HepG2 (cell line): ENCODE measurements around the gene C19orf73. TPM values are rescaled to one million over a fixed set of nuclear protein-coding genes. Genes with fewer than 3 reads are reported as not detected.

Experiments
- CBX1 ChIP-seq: IDR thresholded peaks from one replicate; pipeline ENCODE4 v1.6.1; 2016; ENCODE audit warnings: antibody characterized with exemption, low read depth
- CEBPB ChIP-seq: IDR thresholded peaks from 2 replicates; pipeline ENCODE4 v1.6.1; 2011; ENCODE audit warnings: low read depth, low read length, improper control_type of control experiment, borderline replicate concordance
- CENPX ChIP-seq: sonication (generic); formaldehyde crosslinking; IDR thresholded peaks from 2 replicates; pipeline ENCODE4 v1.9.0; 2021; ENCODE audit warnings: mild to moderate bottlenecking, missing genetic modification reagents, moderate library complexity
- DR1 ChIP-seq: sonication (generic); formaldehyde crosslinking; IDR thresholded peaks from 2 replicates; pipeline ENCODE4 v1.8.0; 2021; ENCODE audit warnings: mild to moderate bottlenecking, missing genetic modification reagents, inconsistent platforms
- MYC ChIP-seq: sonication (generic); formaldehyde crosslinking; IDR thresholded peaks from 2 replicates; pipeline ENCODE4 v1.9.0; 2021; ENCODE audit warnings: missing genetic modification reagents, borderline replicate concordance
- NCOA2 ChIP-seq: sonication (generic); formaldehyde crosslinking; IDR thresholded peaks from 2 replicates; pipeline ENCODE4 v1.8.0; 2022; ENCODE audit warnings: inconsistent platforms
- POLR2AphosphoS5 ChIP-seq: IDR thresholded peaks from 2 replicates; pipeline ENCODE4 v1.6.1; 2012; ENCODE audit warnings: low read depth, low read length
- RFX5 ChIP-seq: IDR thresholded peaks from 2 replicates; pipeline ENCODE4 v1.6.1; 2011; ENCODE audit warnings: low read depth, low read length, improper control_type of control experiment
- ZNF335 ChIP-seq: sonication (generic); formaldehyde crosslinking; IDR thresholded peaks from 2 replicates; pipeline ENCODE4 v1.4.0; 2020; ENCODE audit warnings: missing genetic modification reagents
- ZNF558 ChIP-seq: sonication (generic); formaldehyde crosslinking; IDR thresholded peaks from 2 replicates; pipeline ENCODE4 v1.9.0; 2022; ENCODE audit warnings: mild to moderate bottlenecking, missing genetic modification reagents, borderline replicate concordance
- ZNF619 ChIP-seq: sonication (generic); formaldehyde crosslinking; IDR thresholded peaks from 2 replicates; pipeline ENCODE4 v1.4.0; 2020; ENCODE audit warnings: mild to moderate bottlenecking, missing genetic modification reagents
- ZNF720 ChIP-seq: sonication (generic); formaldehyde crosslinking; IDR thresholded peaks from 2 replicates; pipeline ENCODE4 v1.4.0; 2020; ENCODE audit warnings: missing genetic modification reagents
- ZNF747 ChIP-seq: sonication (generic); formaldehyde crosslinking; IDR thresholded peaks from 2 replicates; pipeline ENCODE4 v1.8.1; 2023; ENCODE audit warnings: missing genetic modification reagents, mild to moderate bottlenecking, borderline replicate concordance
- ZNF761 ChIP-seq: sonication (generic); formaldehyde crosslinking; conservative IDR thresholded peaks from 2 replicates; pipeline ENCODE4 v1.4.0; 2020; ENCODE audit warnings: mild to moderate bottlenecking, missing genetic modification reagents
- polyA plus RNA-seq, 8 experiments: library from polyadenylated mRNA; depleted of rRNA in 3 of 8; stranded (reverse) in 7 of 8; unstranded in 1 of 8; fragments of >200 nt; fragmentation: Illumina TruSeq in 4 of 8; extraction: Trizol in 4 of 8; gene quantifications; 2 replicates each; pipeline versions ENCODE4 v1.2.1 to v1.2.3, GENCODE V29; 2011 to 2016; ENCODE audit warnings: low read depth in 4 of 8, missing spikeins in 1 of 8, mixed read lengths in 1 of 8; ENCODE audit not compliant: insufficient read depth in 1 of 8
- total RNA-seq, 5 experiments: library from RNA; depleted of rRNA; stranded (reverse); fragments of >200 nt; fragmentation: Illumina TruSeq; extraction: Trizol; gene quantifications; 2 replicates each; pipeline ENCODE4 v1.2.3, GENCODE V29; 2016; ENCODE audit warnings: low read depth in 1 of 5
- TF ChIP-seq, protein P1 (sequence below): IDR thresholded peaks from 2 replicates; pipeline ENCODE4 v1.6.1; 2016; ENCODE audit warnings: low read depth, borderline replicate concordance
- TF ChIP-seq, protein P2 (sequence below): sonication (generic); formaldehyde crosslinking; IDR thresholded peaks from 2 replicates; pipeline ENCODE4 v1.4.0; 2020; ENCODE audit warnings: missing genetic modification reagents
- TF ChIP-seq, protein P3 (sequence below): sonication (generic); formaldehyde crosslinking; IDR thresholded peaks from 2 replicates; pipeline ENCODE4 v1.4.0; 2020; ENCODE audit warnings: missing genetic modification reagents, mild to moderate bottlenecking, borderline replicate concordance
- TF ChIP-seq, protein P4 (sequence below), 2 experiments: fragments of 450-650 bp in 1 of 2; sonication (generic) in 1 of 2; formaldehyde crosslinking in 1 of 2; IDR thresholded peaks; 2 replicates each; pipeline versions ENCODE4 v1.6.1 to v1.8.0; 2016 to 2022; ENCODE audit warnings: antibody characterized with exemption in 1 of 2, mild to moderate bottlenecking in 1 of 2, missing genetic modification reagents in 1 of 2

The C19orf73 gene
- total and polyA plus RNA-seq, 2 of the 13 experiments (the other 11 are each of a cell fraction or from before 2014, with no cell fraction given): 1.4 to 1.5 TPM

GRCh38 chr19:49148784-49149651, 30.1 kb upstream of the C19orf73 start (continued):
- TF ChIP-seq, protein P1, sequence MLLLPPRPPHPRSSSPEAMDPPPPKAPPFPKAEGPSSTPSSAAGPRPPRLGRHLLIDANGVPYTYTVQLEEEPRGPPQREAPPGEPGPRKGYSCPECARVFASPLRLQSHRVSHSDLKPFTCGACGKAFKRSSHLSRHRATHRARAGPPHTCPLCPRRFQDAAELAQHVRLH: no peak
- TF ChIP-seq ZNF335 (CRISPR knock-in tag) (no peak), NCOA2 (CRISPR knock-in tag) (no peak), RFX5 (no peak), ZNF761 (CRISPR knock-in tag) (no peak), DR1 (peak; percentile 73), CEBPB (no peak), ZNF747 (CRISPR knock-in tag) (no peak), ZNF558 (CRISPR knock-in tag) (no peak), CENPX (no peak), ZNF619 (no peak), ZNF720 (no peak), POLR2AphosphoS5 (peak; percentile 45; the same call in 1 of the 2 replicates), CBX1 (no peak), MYC (CRISPR knock-in tag) (no peak)
- TF ChIP-seq, protein P2, sequence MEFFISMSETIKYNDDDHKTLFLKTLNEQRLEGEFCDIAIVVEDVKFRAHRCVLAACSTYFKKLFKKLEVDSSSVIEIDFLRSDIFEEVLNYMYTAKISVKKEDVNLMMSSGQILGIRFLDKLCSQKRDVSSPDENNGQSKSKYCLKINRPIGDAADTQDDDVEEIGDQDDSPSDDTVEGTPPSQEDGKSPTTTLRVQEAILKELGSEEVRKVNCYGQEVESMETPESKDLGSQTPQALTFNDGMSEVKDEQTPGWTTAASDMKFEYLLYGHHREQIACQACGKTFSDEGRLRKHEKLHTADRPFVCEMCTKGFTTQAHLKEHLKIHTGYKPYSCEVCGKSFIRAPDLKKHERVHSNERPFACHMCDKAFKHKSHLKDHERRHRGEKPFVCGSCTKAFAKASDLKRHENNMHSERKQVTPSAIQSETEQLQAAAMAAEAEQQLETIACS (CRISPR knock-in tag): no peak
- TF ChIP-seq, protein P3, sequence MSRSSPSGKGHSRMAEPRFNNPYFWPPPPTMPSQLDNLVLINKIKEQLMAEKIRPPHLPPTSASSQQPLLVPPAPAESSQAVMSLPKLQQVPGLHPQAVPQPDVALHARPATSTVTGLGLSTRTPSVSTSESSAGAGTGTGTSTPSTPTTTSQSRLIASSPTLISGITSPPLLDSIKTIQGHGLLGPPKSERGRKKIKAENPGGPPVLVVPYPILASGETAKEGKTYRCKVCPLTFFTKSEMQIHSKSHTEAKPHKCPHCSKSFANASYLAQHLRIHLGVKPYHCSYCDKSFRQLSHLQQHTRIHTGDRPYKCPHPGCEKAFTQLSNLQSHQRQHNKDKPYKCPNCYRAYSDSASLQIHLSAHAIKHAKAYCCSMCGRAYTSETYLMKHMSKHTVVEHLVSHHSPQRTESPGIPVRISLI (CRISPR knock-in tag): no peak
- TF ChIP-seq, protein P4, sequence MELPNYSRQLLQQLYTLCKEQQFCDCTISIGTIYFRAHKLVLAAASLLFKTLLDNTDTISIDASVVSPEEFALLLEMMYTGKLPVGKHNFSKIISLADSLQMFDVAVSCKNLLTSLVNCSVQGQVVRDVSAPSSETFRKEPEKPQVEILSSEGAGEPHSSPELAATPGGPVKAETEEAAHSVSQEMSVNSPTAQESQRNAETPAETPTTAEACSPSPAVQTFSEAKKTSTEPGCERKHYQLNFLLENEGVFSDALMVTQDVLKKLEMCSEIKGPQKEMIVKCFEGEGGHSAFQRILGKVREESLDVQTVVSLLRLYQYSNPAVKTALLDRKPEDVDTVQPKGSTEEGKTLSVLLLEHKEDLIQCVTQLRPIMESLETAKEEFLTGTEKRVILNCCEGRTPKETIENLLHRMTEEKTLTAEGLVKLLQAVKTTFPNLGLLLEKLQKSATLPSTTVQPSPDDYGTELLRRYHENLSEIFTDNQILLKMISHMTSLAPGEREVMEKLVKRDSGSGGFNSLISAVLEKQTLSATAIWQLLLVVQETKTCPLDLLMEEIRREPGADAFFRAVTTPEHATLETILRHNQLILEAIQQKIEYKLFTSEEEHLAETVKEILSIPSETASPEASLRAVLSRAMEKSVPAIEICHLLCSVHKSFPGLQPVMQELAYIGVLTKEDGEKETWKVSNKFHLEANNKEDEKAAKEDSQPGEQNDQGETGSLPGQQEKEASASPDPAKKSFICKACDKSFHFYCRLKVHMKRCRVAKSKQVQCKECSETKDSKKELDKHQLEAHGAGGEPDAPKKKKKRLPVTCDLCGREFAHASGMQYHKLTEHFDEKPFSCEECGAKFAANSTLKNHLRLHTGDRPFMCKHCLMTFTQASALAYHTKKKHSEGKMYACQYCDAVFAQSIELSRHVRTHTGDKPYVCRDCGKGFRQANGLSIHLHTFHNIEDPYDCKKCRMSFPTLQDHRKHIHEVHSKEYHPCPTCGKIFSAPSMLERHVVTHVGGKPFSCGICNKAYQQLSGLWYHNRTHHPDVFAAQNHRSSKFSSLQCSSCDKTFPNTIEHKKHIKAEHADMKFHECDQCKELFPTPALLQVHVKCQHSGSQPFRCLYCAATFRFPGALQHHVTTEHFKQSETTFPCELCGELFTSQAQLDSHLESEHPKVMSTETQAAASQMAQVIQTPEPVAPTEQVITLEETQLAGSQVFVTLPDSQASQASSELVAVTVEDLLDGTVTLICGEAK (IDR thresholded peaks at IDR 0.05): no peak
- TF ChIP-seq, protein P4 (CRISPR knock-in tag; IDR thresholded peaks at IDR 0.05): no peak
